ENCODE results near the gene PRKX.
A peak's percentile ranks its signal among the peaks of the same experiment; 100 is the strongest.
"Not testable (repeated sequence)": the region's sequence is repeated elsewhere in the genome, so short reads cannot be mapped to it uniquely, and the experiment has no call there.

The PRKX gene

GRCh38 chrX:3639858-3640631 lies 73.4 kb downstream of the PRKX start:
- DNase-seq: not testable (repeated sequence)

GRCh38 chrX:3639236-3639635 lies 74.2 kb downstream of the PRKX start:
- DNase-seq: no peak

- DNase-seq: peak; percentile 13
Observed at GRCh38 chrX:3638280-3638873, 75.1 kb downstream of the PRKX start.

GRCh38 chrX:3636803-3637202 lies 76.6 kb downstream of the PRKX start:
- DNase-seq: no peak

- no peak for DNase-seq
Observed at GRCh38 chrX:3631196-3631595, 82.3 kb downstream of the PRKX start.

- no peak for DNase-seq
Observed at GRCh38 chrX:3627594-3627993, 85.9 kb downstream of the PRKX start.

- no peak for DNase-seq
Observed at GRCh38 chrX:3621414-3621813, 92.0 kb downstream of the PRKX start.

GRCh38 chrX:3611744-3612143 lies 101.7 kb downstream of the PRKX start:
- DNase-seq: not testable (repeated sequence)

- no peak for DNase-seq
Observed at GRCh38 chrX:3609810-3610209, 103.6 kb downstream of the PRKX start.

- no peak for DNase-seq
Observed at GRCh38 chrX:3603026-3603661, 110.3 kb downstream of the PRKX start.

GRCh38 chrX:3599802-3600430 lies 113.5 kb downstream of the PRKX start:
- DNase-seq: no peak

- no peak for DNase-seq
Observed at GRCh38 chrX:3598709-3599108, 114.7 kb downstream of the PRKX start.

- no peak for DNase-seq
Observed at GRCh38 chrX:3598046-3598605, 115.3 kb downstream of the PRKX start.

- DNase-seq: no peak
Observed at GRCh38 chrX:3592184-3592583, 121.3 kb downstream of the PRKX start.

- DNase-seq: no peak
Observed at GRCh38 chrX:3589474-3589873, 124.0 kb downstream of the PRKX start.

- no peak for DNase-seq
Observed at GRCh38 chrX:3585719-3586118, 127.7 kb downstream of the PRKX start.

GRCh38 chrX:3584415-3584996 lies 128.9 kb downstream of the PRKX start:
- DNase-seq: no peak

- DNase-seq: no peak
Observed at GRCh38 chrX:3582451-3582850, 131.0 kb downstream of the PRKX start.

- no peak for DNase-seq
Observed at GRCh38 chrX:3581609-3582108, 131.8 kb downstream of the PRKX start.

- DNase-seq: no peak
Observed at GRCh38 chrX:3577551-3577950, 135.9 kb downstream of the PRKX start.

- no peak for DNase-seq
Observed at GRCh38 chrX:3576886-3577501, 136.5 kb downstream of the PRKX start.

GRCh38 chrX:3567686-3568085 lies 145.8 kb downstream of the PRKX start:
- no peak for DNase-seq
